K562 (cell line): ENCODE results near the gene ARHGEF33. TPM values are rescaled to one million over a fixed set of nuclear protein-coding genes. Genes with fewer than 3 reads are reported as not detected.
A peak's percentile ranks its signal among the peaks of the same experiment; 100 is the strongest.

Source experiments
- ATAC-seq: fragments of 200-7000 bp; cut with Tn5 transposase; 3 replicates; pipeline ENCODE4 v1.9.1; 2020; ENCODE audit warnings: moderate library complexity
- BruUV-seq: library from RNA; stranded (reverse); fragments of 400-500 nt; replicated peaks from 2 replicates; lab custom pipeline; 2021; lab: Mats Ljungman, UMichigan
- CTCF ChIA-PET: fragments of 300-600 bp; formaldehyde crosslinking; extraction: SDS; loops from one replicate; lab custom pipeline; 2021; ENCODE audit warnings: low intra/inter-chr PET ratio; lab: Yijun Ruan, JAX
- POLR2A ChIA-PET: fragments of 300-600, 350-650 bp; sonication (Branson Sonifier 250); formaldehyde crosslinking; extraction: SDS; loops from one replicate; lab custom pipeline; 2021; ENCODE audit warnings: antibody characterized with exemption, inconsistent platforms; lab: Yijun Ruan, JAX
- DNase-seq, 4 experiments: peaks; one replicate each; pipeline versions ENCODE4 v3.0.0 to v3.0.0-alpha.2; 2011 to 2018; ENCODE audit warnings: low spot score in 3 of 4, mixed read lengths in 3 of 4; ENCODE audit errors: extremely low read depth in 1 of 4
- FAIRE-seq: peaks from 2 replicates; lab custom pipeline; 2011; peaks lifted over from hg19 to GRCh38; lab: Jason Lieb, UNC
- H2AFZ ChIP-seq: 2 replicates; pipeline ENCODE4 v1.6.0; 2011; ENCODE audit warnings: low read depth, low read length, control low read depth, inconsistent platforms
- H3K27ac ChIP-seq: fragments of 200-600 bp; 3 replicates; pipeline ENCODE4 v1.8.0; 2011; ENCODE audit warnings: low read depth, mild to moderate bottlenecking, control low read depth, inconsistent platforms, low read length, moderate library complexity, mixed read lengths; ENCODE audit errors: extremely low read depth
- H3K27me3 ChIP-seq, 2 experiments: fragments of 300-600 bp in 1 of 2; 2 replicates in 1 of 2; 3 replicates in 1 of 2; pipeline versions ENCODE4 v1.6.0 to v1.8.0; 2011; ENCODE audit warnings: inconsistent platforms in 2 of 2, low read length in 2 of 2, mild to moderate bottlenecking in 1 of 2, mixed read lengths in 1 of 2, moderate library complexity in 1 of 2; ENCODE audit not compliant: control insufficient read depth in 2 of 2, insufficient read depth in 2 of 2
- H3K36me3 ChIP-seq: fragments of 300-600 bp; 3 replicates; pipeline ENCODE4 v1.8.0; 2011; ENCODE audit warnings: mild to moderate bottlenecking, low read length, inconsistent platforms; ENCODE audit not compliant: control insufficient read depth, insufficient read depth
- H3K4me1 ChIP-seq, 2 experiments: fragments of 200-600 bp in 1 of 2; replicated peaks in 1 of 2; 2 replicates in 1 of 2; 3 replicates in 1 of 2; pipeline versions ENCODE4 v1.5.1 to v1.8.0; 2011; ENCODE audit warnings: inconsistent platforms in 2 of 2, low read length in 2 of 2, mild to moderate bottlenecking in 1 of 2, mixed read lengths in 1 of 2, moderate library complexity in 1 of 2; ENCODE audit not compliant: control insufficient read depth in 2 of 2, insufficient read depth in 2 of 2
- H3K4me2 ChIP-seq: 2 replicates; pipeline ENCODE4 v1.6.1; 2011; ENCODE audit warnings: low read length, control low read depth, inconsistent platforms, mixed read lengths; ENCODE audit not compliant: insufficient read depth
- H3K4me3 ChIP-seq: fragments of 200-600 bp; sonication (generic), shearing (Covaris generic); 2 replicates; pipeline ENCODE4 v1.5.1; 2016; ENCODE audit warnings: control low read depth, inconsistent platforms
- H3K79me2 ChIP-seq: fragments of 200-600 bp; 3 replicates; pipeline ENCODE4 v1.8.0; 2011; ENCODE audit warnings: low read length, inconsistent platforms; ENCODE audit not compliant: control insufficient read depth, insufficient read depth
- H3K9ac ChIP-seq, 2 experiments: 2 replicates each; pipeline versions ENCODE4 v1.6.0 to v1.6.1; 2011; ENCODE audit warnings: low read depth in 2 of 2, low read length in 2 of 2, control low read depth in 1 of 2, inconsistent platforms in 1 of 2, mild to moderate bottlenecking in 1 of 2, mixed read lengths in 1 of 2; ENCODE audit not compliant: insufficient read depth in 1 of 2
- H3K9me1 ChIP-seq: one replicate; pipeline ENCODE4 v1.6.0; 2011; ENCODE audit warnings: inconsistent platforms, mild to moderate bottlenecking, low read length, moderate library complexity; ENCODE audit not compliant: control insufficient read depth, insufficient read depth
- H3K9me3 ChIP-seq: replicated peaks from 2 replicates; pipeline ENCODE4 v1.5.1; 2011; ENCODE audit warnings: low read depth, low read length, inconsistent platforms; ENCODE audit not compliant: control insufficient read depth, insufficient read depth
- H4K20me1 ChIP-seq: replicated peaks from 2 replicates; pipeline ENCODE4 v1.6.1; 2011; ENCODE audit warnings: low read length, inconsistent platforms, mixed read lengths; ENCODE audit not compliant: control insufficient read depth, insufficient read depth
- C11orf30 ChIP-seq: fragments of 450-650 bp; IDR thresholded peaks from 2 replicates; pipeline ENCODE4 v1.6.1; 2016; ENCODE audit warnings: low read depth, mild to moderate bottlenecking
- JUND ChIP-seq, 2 experiments: IDR thresholded peaks; 2 replicates in 1 of 2; 3 replicates in 1 of 2; pipeline ENCODE4 v1.6.1; 2011; ENCODE audit warnings: borderline replicate concordance in 2 of 2, low read depth in 2 of 2, low read length in 2 of 2, improper control_type of control experiment in 1 of 2, missing biosample characterization in 1 of 2, missing genetic modification characterization in 1 of 2, missing genetic modification reagents in 1 of 2
- RCOR1 ChIP-seq, 2 experiments: IDR thresholded peaks; 2 replicates each; pipeline ENCODE4 v1.6.1; 2012; ENCODE audit warnings: low read depth in 2 of 2, low read length in 2 of 2, borderline replicate concordance in 1 of 2, improper control_type of control experiment in 1 of 2
- WHSC1 ChIP-seq: IDR thresholded peaks from one replicate; pipeline ENCODE4 v1.6.1; 2012; ENCODE audit warnings: low read length, control low read depth, inconsistent platforms
- ZNF316 ChIP-seq: fragments of 450-650 bp; IDR thresholded peaks from 2 replicates; pipeline ENCODE4 v1.6.1; 2016
- ZNF551 ChIP-seq: fragments of 250-450 bp; sonication (Bioruptor Pico); IDR thresholded peaks from 2 replicates; pipeline ENCODE4 v1.5.0; 2021; ENCODE audit warnings: mild to moderate bottlenecking, moderate library complexity
- in situ Hi-C: fragments of 300-500 bp; cut with MboI; formaldehyde crosslinking; loops from 4 replicates; pipeline ENCODE4 v1.15.0; 2018; ENCODE audit warnings: inconsistent platforms, mixed read lengths
- intact Hi-C: fragments of 100-400 bp; cut with micrococcal nuclease; formaldehyde crosslinking; loops from 2 replicates; pipeline ENCODE4 v1.14.2; 2022
- polyA plus RNA-seq, 8 experiments: library from polyadenylated mRNA; depleted of rRNA in 4 of 8; stranded (reverse) in 5 of 8; unstranded in 3 of 8; fragments of >200 nt; fragmentation: Nextera tagmentation in 2 of 8; fragmentation: Illumina TruSeq in 1 of 8; extraction: Ambion mirVana in 2 of 8; extraction: Trizol in 1 of 8; gene quantifications; 2 replicates each; pipeline versions ENCODE4 v1.2.1 to v1.2.3, GENCODE V29; 2011 to 2014; ENCODE audit warnings: inconsistent platforms in 1 of 8, missing spikeins in 1 of 8
- total RNA-seq, 7 experiments: library from RNA; depleted of rRNA in 6 of 7; stranded (reverse); fragments of >200 nt in 6 of 7; fragmentation: Illumina TruSeq in 2 of 7; extraction: Trizol in 2 of 7; gene quantifications; 2 replicates each; pipeline versions ENCODE4 v1.2.1 to v1.2.3, GENCODE V29; 2011 to 2021; ENCODE audit warnings: low replicate concordance in 1 of 7
- TF ChIP-seq, protein P1 (sequence below): fragments of 150-350 bp; conservative IDR thresholded peaks from 2 replicates; pipeline ENCODE4 v1.6.1; 2014; ENCODE audit warnings: low read length

ARHGEF33 gene
- total and polyA plus RNA-seq, 9 of the 15 experiments (the other 6 are each of a cell fraction or from before 2014, with no cell fraction given), result 0.01 to 0.08 (median 0.03) TPM; not detected in 5

DNA sequence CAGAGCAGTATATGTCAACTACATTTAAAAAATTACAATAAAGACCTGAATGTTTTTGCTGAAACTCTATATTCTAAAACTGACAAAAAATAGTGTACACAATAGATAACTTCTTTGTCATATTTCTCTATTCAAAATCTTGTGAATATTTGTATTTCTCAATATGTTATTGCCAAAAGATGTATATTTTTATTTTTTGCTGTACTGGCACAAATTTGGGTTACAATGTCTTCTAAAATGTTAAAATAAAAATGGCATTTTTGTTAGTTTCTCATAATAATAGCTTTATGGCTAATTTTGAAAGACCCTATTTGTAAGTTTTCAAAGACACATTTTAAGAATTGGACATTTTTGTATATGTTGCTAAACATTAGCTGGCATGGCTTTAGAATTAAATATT, 630 bp upstream of the ARHGEF33 start:
- ChIA-PET CTCF (no interaction called here), POLR2A (no interaction called here)
- TF ChIP-seq, protein P1, sequence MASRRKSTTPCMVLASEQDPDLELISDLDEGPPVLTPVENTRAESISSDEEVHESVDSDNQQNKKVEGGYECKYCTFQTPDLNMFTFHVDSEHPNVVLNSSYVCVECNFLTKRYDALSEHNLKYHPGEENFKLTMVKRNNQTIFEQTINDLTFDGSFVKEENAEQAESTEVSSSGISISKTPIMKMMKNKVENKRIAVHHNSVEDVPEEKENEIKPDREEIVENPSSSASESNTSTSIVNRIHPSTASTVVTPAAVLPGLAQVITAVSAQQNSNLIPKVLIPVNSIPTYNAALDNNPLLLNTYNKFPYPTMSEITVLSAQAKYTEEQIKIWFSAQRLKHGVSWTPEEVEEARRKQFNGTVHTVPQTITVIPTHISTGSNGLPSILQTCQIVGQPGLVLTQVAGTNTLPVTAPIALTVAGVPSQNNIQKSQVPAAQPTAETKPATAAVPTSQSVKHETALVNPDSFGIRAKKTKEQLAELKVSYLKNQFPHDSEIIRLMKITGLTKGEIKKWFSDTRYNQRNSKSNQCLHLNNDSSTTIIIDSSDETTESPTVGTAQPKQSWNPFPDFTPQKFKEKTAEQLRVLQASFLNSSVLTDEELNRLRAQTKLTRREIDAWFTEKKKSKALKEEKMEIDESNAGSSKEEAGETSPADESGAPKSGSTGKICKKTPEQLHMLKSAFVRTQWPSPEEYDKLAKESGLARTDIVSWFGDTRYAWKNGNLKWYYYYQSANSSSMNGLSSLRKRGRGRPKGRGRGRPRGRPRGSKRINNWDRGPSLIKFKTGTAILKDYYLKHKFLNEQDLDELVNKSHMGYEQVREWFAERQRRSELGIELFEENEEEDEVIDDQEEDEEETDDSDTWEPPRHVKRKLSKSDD, result no peak
- TF ChIP-seq JUND (IDR thresholded peaks at IDR 0.05; ENCODE audit: borderline replicate concordance, low read depth, low read length) (no peak), JUND (tag; IDR thresholded peaks at IDR 0.05; ENCODE audit: borderline replicate concordance, low read depth, low read length) (no peak), WHSC1 (no peak), C11orf30 (peak; percentile 48; the same call in 1 of the 2 replicates), ZNF316 (peak; percentile 76), RCOR1 (IDR thresholded peaks at IDR 0.05; ENCODE audit: borderline replicate concordance in 1 of 2, low read depth in 2 of 2, low read length in 2 of 2) (no peak), ZNF551 (CRISPR knock-in tag) (no peak)
- in situ Hi-C loops (no loop called here), intact Hi-C loops (no loop called here)
- Histone ChIP-seq H3K9me1 (no peaks in the 10 kb centered on the region), H3K36me3 (no peaks in the 10 kb centered on the region), H3K79me2 (no peaks in the 10 kb centered on the region), H3K27ac (no peak overlapping the region), H3K27me3 (peaks cover 3% of the 10 kb centered on the region in 2 experiments; a peak in 2 of 5 replicates), H3K9me3 (no peaks in the 10 kb centered on the region), H3K4me2 (no peak overlapping the region), H2AFZ (no peak overlapping the region), H3K4me3 (no peak overlapping the region), H3K4me1 (no peaks in the 10 kb centered on the region; a peak in 1 of 5 replicates), H3K9ac (no peak overlapping the region), H4K20me1 (no peaks in the 10 kb centered on the region)
- no TSS peak for BruUV-seq
- no peak for FAIRE-seq
- no peak for DNase-seq
- ATAC-seq, result no peak
